Effector memory CD8-positive, alpha-beta T cell (primary cell): ENCODE measurements around the gene DCC.

Experiments used
- ATAC-seq: fragments of 150-1000 bp; cut with Tn5 transposase; replicated peaks from 2 replicates; pipeline ENCODE4 v1.10.0; 2021; ENCODE audit warnings: mild to moderate bottlenecking, moderate library complexity
- DNase-seq, 3 experiments: peaks; one replicate each; pipeline ENCODE4 v3.0.0; 2021
- H3K27ac Mint-ChIP-seq, 2 donors: one replicate each; pipeline ENCODE4 v1.8.0; 2022; ENCODE audit warnings: mild to moderate bottlenecking in 2 of 2, mixed read lengths in 2 of 2, moderate library complexity in 2 of 2
- H3K27me3 Mint-ChIP-seq, 2 donors: one replicate each; pipeline ENCODE4 v1.8.0; 2022; ENCODE audit warnings: mixed read lengths in 2 of 2
- H3K36me3 Mint-ChIP-seq: one replicate; pipeline ENCODE4 v1.8.0; 2022; ENCODE audit warnings: mild to moderate bottlenecking, moderate library complexity, mixed read lengths; ENCODE audit not compliant: insufficient read depth
- H3K4me1 Mint-ChIP-seq, 2 donors: one replicate each; pipeline ENCODE4 v1.8.0; 2022; ENCODE audit warnings: low read depth in 2 of 2, mixed read lengths in 2 of 2
- H3K4me3 Mint-ChIP-seq, 2 donors: one replicate each; pipeline ENCODE4 v1.8.0; 2022; ENCODE audit warnings: mild to moderate bottlenecking in 2 of 2, mixed read lengths in 2 of 2, moderate library complexity in 2 of 2
- H3K9me3 Mint-ChIP-seq, 2 donors: one replicate each; pipeline ENCODE4 v1.8.0; 2022; ENCODE audit warnings: mixed read lengths in 2 of 2

The DCC gene

GRCh38 chr18:52451851-52452250, 111.9 kb downstream of the DCC start:
- Mint-ChIP-seq H3K4me3 (no peak overlapping the region), H3K27me3 (no peaks in the 10 kb centered on the region), H3K4me1 (no peaks in the 10 kb centered on the region), H3K36me3 (no peaks in the 10 kb centered on the region), H3K27ac (no peak overlapping the region), H3K9me3 (peaks cover 4 to 24% of the 10 kb centered on the region in 2 donors)
- ATAC-seq (no peak), DNase-seq (no peak)

- Mint-ChIP-seq H3K4me3 (no peak overlapping the region), H3K27me3 (no peaks in the 10 kb centered on the region), H3K27ac (no peak overlapping the region), H3K4me1 (no peaks in the 10 kb centered on the region), H3K36me3 (no peaks in the 10 kb centered on the region), H3K9me3 (peaks cover 4 to 21% of the 10 kb centered on the region in 2 donors)
- no peak for DNase-seq
- ATAC-seq: no peak
Measured at GRCh38 chr18:52452427-52452826, 112.4 kb downstream of the DCC start.

GRCh38 chr18:52459890-52460289, 119.9 kb downstream of the DCC start:
- H3K9me3 Mint-ChIP-seq: peaks cover 4 to 13% of the 10 kb centered on the region in 2 donors
- H3K4me1 Mint-ChIP-seq: no peaks in the 10 kb centered on the region
- no peak overlapping the region for H3K27ac Mint-ChIP-seq
- ATAC-seq (no peak), DNase-seq (no peak)
- no peaks in the 10 kb centered on the region for H3K36me3 Mint-ChIP-seq
- no peaks in the 10 kb centered on the region for H3K27me3 Mint-ChIP-seq
- no peak overlapping the region for H3K4me3 Mint-ChIP-seq

- Mint-ChIP-seq H3K36me3 (no peaks in the 10 kb centered on the region), H3K4me3 (no peak overlapping the region), H3K27me3 (no peaks in the 10 kb centered on the region), H3K4me1 (no peaks in the 10 kb centered on the region), H3K9me3 (peaks cover 4 to 13% of the 10 kb centered on the region in 2 donors), H3K27ac (no peak overlapping the region)
- DNase-seq (no peak), ATAC-seq (no peak)
Measured at GRCh38 chr18:52462853-52463252, 122.9 kb downstream of the DCC start.

- peaks cover 7 to 13% of the 10 kb centered on the region in 2 donors for H3K9me3 Mint-ChIP-seq
- H3K4me1 Mint-ChIP-seq: no peaks in the 10 kb centered on the region
- no peak overlapping the region for H3K4me3 Mint-ChIP-seq
- no peaks in the 10 kb centered on the region for H3K36me3 Mint-ChIP-seq
- ATAC-seq: no peak
- DNase-seq: no peak
- H3K27ac Mint-ChIP-seq: no peak overlapping the region
- no peaks in the 10 kb centered on the region for H3K27me3 Mint-ChIP-seq
Measured at GRCh38 chr18:52465391-52465790, 125.4 kb downstream of the DCC start.

- Mint-ChIP-seq H3K27me3 (no peaks in the 10 kb centered on the region), H3K9me3 (peaks cover 0 to 5% of the 10 kb centered on the region in 2 donors), H3K36me3 (no peaks in the 10 kb centered on the region), H3K27ac (no peak overlapping the region), H3K4me3 (no peak overlapping the region), H3K4me1 (no peaks in the 10 kb centered on the region)
- ATAC-seq (no peak), DNase-seq (no peak)
Measured at GRCh38 chr18:52468496-52468895, 128.5 kb downstream of the DCC start.

- Mint-ChIP-seq H3K36me3 (no peaks in the 10 kb centered on the region), H3K4me3 (no peak overlapping the region), H3K27ac (no peak overlapping the region), H3K27me3 (no peaks in the 10 kb centered on the region), H3K4me1 (no peaks in the 10 kb centered on the region), H3K9me3 (peaks cover 13 to 14% of the 10 kb centered on the region in 2 donors)
- DNase-seq: no peak
- no peak for ATAC-seq
Measured at GRCh38 chr18:52475325-52475724, 135.3 kb downstream of the DCC start.

GRCh38 chr18:52481116-52481515, 141.1 kb downstream of the DCC start:
- peaks cover 6 to 9% of the 10 kb centered on the region in 2 donors for H3K9me3 Mint-ChIP-seq

GRCh38 chr18:52484977-52485376, 145.0 kb downstream of the DCC start:
- Mint-ChIP-seq H3K4me3 (no peak overlapping the region), H3K27ac (no peak overlapping the region), H3K9me3 (peaks cover 5 to 7% of the 10 kb centered on the region in 2 donors), H3K4me1 (no peaks in the 10 kb centered on the region), H3K27me3 (no peaks in the 10 kb centered on the region), H3K36me3 (no peaks in the 10 kb centered on the region)
- ATAC-seq (no peak), DNase-seq (no peak)

More at GRCh38 chr18:52481116-52481515, 141.1 kb downstream of the DCC start:
- H3K27ac Mint-ChIP-seq: no peak overlapping the region
- ATAC-seq (no peak), DNase-seq (no peak)
- H3K36me3 Mint-ChIP-seq: no peaks in the 10 kb centered on the region
- H3K27me3 Mint-ChIP-seq: no peaks in the 10 kb centered on the region
- no peaks in the 10 kb centered on the region for H3K4me1 Mint-ChIP-seq
- no peak overlapping the region for H3K4me3 Mint-ChIP-seq

GRCh38 chr18:52486052-52486451, 146.1 kb downstream of the DCC start:
- Mint-ChIP-seq H3K4me1 (no peaks in the 10 kb centered on the region), H3K36me3 (no peaks in the 10 kb centered on the region), H3K27me3 (no peaks in the 10 kb centered on the region), H3K4me3 (no peak overlapping the region), H3K9me3 (peaks cover 5 to 7% of the 10 kb centered on the region in 2 donors), H3K27ac (no peak overlapping the region)
- DNase-seq (no peak), ATAC-seq (no peak)

- no peak for DNase-seq
- no peak for ATAC-seq
- no peaks in the 10 kb centered on the region for H3K4me1 Mint-ChIP-seq
- no peak overlapping the region for H3K27ac Mint-ChIP-seq
- H3K27me3 Mint-ChIP-seq: no peaks in the 10 kb centered on the region
- H3K4me3 Mint-ChIP-seq: no peak overlapping the region
- peaks cover 6 to 7% of the 10 kb centered on the region in 2 donors for H3K9me3 Mint-ChIP-seq
- H3K36me3 Mint-ChIP-seq: no peaks in the 10 kb centered on the region
Measured at GRCh38 chr18:52489396-52490306, 149.7 kb downstream of the DCC start.

GRCh38 chr18:52496426-52496825, 156.4 kb downstream of the DCC start:
- Mint-ChIP-seq H3K36me3 (no peaks in the 10 kb centered on the region), H3K4me1 (no peaks in the 10 kb centered on the region), H3K4me3 (no peak overlapping the region), H3K9me3 (peaks cover 0 to 8% of the 10 kb centered on the region in 2 donors), H3K27ac (no peak overlapping the region), H3K27me3 (no peaks in the 10 kb centered on the region)
- no peak for ATAC-seq
- DNase-seq: no peak

GRCh38 chr18:52499016-52499415, 159.0 kb downstream of the DCC start:
- DNase-seq: no peak
- no peak for ATAC-seq
- Mint-ChIP-seq H3K4me3 (no peak overlapping the region), H3K36me3 (no peaks in the 10 kb centered on the region), H3K4me1 (no peaks in the 10 kb centered on the region), H3K27me3 (no peaks in the 10 kb centered on the region), H3K27ac (no peak overlapping the region), H3K9me3 (peaks cover 6 to 10% of the 10 kb centered on the region in 2 donors)

GRCh38 chr18:52499644-52500043, 159.6 kb downstream of the DCC start:
- peaks cover 6 to 9% of the 10 kb centered on the region in 2 donors for H3K9me3 Mint-ChIP-seq
- H3K4me1 Mint-ChIP-seq: no peaks in the 10 kb centered on the region
- ATAC-seq (no peak), DNase-seq (no peak)
- H3K27ac Mint-ChIP-seq: no peak overlapping the region
- no peaks in the 10 kb centered on the region for H3K27me3 Mint-ChIP-seq
- no peak overlapping the region for H3K4me3 Mint-ChIP-seq
- no peaks in the 10 kb centered on the region for H3K36me3 Mint-ChIP-seq
